ENCODE measurements around the gene LPA.

GRCh38 chr6:160661216-160661615 lies 2.9 kb downstream of the LPA start:
- TF ChIP-seq CTCF (IDR thresholded peaks at IDR 0.05): no peak
- no peak for TF ChIP-seq POLR2A (IDR thresholded peaks at IDR 0.05)
